ENCODE measurements around the gene PDGFRB. TPM values are rescaled to one million over a fixed set of nuclear protein-coding genes. Genes with fewer than 3 reads are reported as not detected.
A peak's percentile ranks its signal among the peaks of the same experiment; 100 is the strongest.

PDGFRB gene
- total RNA-seq, 2 donors from 2014 or later = 24.1 to 34.2 TPM

GRCh38 chr5:150082889-150083288, 72.8 kb downstream of the PDGFRB start:
- no peak for ATAC-seq
- peak overlapping the region in 1 of 4 donors; percentile 57 for H3K27ac ChIP-seq
- no peaks in the 10 kb centered on the region for H3K9me3 ChIP-seq
- intact Hi-C loops (cut with DNase I) = no loop called here
- no peaks in the 10 kb centered on the region for H3K36me3 ChIP-seq (replicated peaks in 1 of 2; ENCODE audit: insufficient read depth in 1 of 2, low read depth in 2 of 2)
- WGBS, 2 donors = 51 to 78% methylated on average over 6 of the region's 6 CpGs
- no peak overlapping the region for H3K4me3 ChIP-seq
- no peaks in the 10 kb centered on the region for H3K27me3 ChIP-seq
- no peaks in the 10 kb centered on the region for H3K4me1 ChIP-seq
- no peak for DNase-seq
- TF ChIP-seq POLR2A (IDR thresholded peaks at IDR 0.05) = no peak

- H3K36me3 ChIP-seq (replicated peaks in 1 of 2; ENCODE audit: insufficient read depth in 1 of 2, low read depth in 2 of 2) = no peaks in the 10 kb centered on the region
- DNase-seq = no peak
- H3K27me3 ChIP-seq = no peaks in the 10 kb centered on the region
- no peaks in the 10 kb centered on the region for H3K4me1 ChIP-seq
- no peak for TF ChIP-seq CTCF (IDR thresholded peaks at IDR 0.05)
- no peak for TF ChIP-seq POLR2A (IDR thresholded peaks at IDR 0.05)
- peak overlapping the region in 1 of 4 donors; percentile 57 for H3K27ac ChIP-seq
- no peak overlapping the region for H3K4me3 ChIP-seq
- no peaks in the 10 kb centered on the region for H3K9me3 ChIP-seq
- intact Hi-C loops (cut with DNase I) = no loop called here
- 41 to 50% methylated on average over 3 of the region's 3 CpGs for WGBS, 2 donors
- ATAC-seq = no peak
Measured at GRCh38 chr5:150082374-150082773, 73.3 kb downstream of the PDGFRB start.

GRCh38 chr5:150081541-150082283, 73.9 kb downstream of the PDGFRB start:
- DNase-seq (peak in 2 of 4 donors; percentile 21 to 78), ATAC-seq (peak; percentile 40)
- TF ChIP-seq CTCF (IDR thresholded peaks at IDR 0.05) (no peak), POLR2A (IDR thresholded peaks at IDR 0.05) (peak in 2 of 3 donors; percentile 18 to 67)
- H3K9me3 ChIP-seq = no peaks in the 10 kb centered on the region
- H3K4me3 ChIP-seq = no peak overlapping the region
- H3K36me3 ChIP-seq (replicated peaks in 1 of 2; ENCODE audit: insufficient read depth in 1 of 2, low read depth in 2 of 2) = no peaks in the 10 kb centered on the region
- H3K27me3 ChIP-seq = no peaks in the 10 kb centered on the region
- WGBS, 2 donors = 34 to 48% methylated on average over 13 to 15 of the region's 15 CpGs
- peak overlapping the region in 1 of 4 donors; percentile 57 for H3K27ac ChIP-seq
- intact Hi-C loops (cut with DNase I) = no loop called here
- no peaks in the 10 kb centered on the region for H3K4me1 ChIP-seq

GRCh38 chr5:150080696-150081435, 74.8 kb downstream of the PDGFRB start:
- Histone ChIP-seq H3K9me3 (no peaks in the 10 kb centered on the region), H3K4me1 (no peaks in the 10 kb centered on the region), H3K4me3 (no peak overlapping the region), H3K36me3 (replicated peaks in 1 of 2; ENCODE audit: insufficient read depth in 1 of 2, low read depth in 2 of 2) (no peaks in the 10 kb centered on the region), H3K27ac (no peak overlapping the region), H3K27me3 (no peaks in the 10 kb centered on the region)
- TF ChIP-seq CTCF (IDR thresholded peaks at IDR 0.05) (no peak), POLR2A (IDR thresholded peaks at IDR 0.05) (no peak)
- intact Hi-C loops (cut with DNase I) = no loop called here
- WGBS, 2 donors = 62 to 78% methylated on average over 5 to 15 of the region's 15 CpGs
- ATAC-seq (no peak), DNase-seq (no peak)

- Histone ChIP-seq H3K9me3 (no peaks in the 10 kb centered on the region), H3K4me3 (no peak overlapping the region), H3K27ac (no peak overlapping the region), H3K27me3 (no peaks in the 10 kb centered on the region), H3K36me3 (replicated peaks in 1 of 2; ENCODE audit: insufficient read depth in 1 of 2, low read depth in 2 of 2) (no peaks in the 10 kb centered on the region), H3K4me1 (no peaks in the 10 kb centered on the region)
- TF ChIP-seq POLR2A (IDR thresholded peaks at IDR 0.05) (no peak), CTCF (IDR thresholded peaks at IDR 0.05) (no peak)
- WGBS, 2 donors = 87 to 92% methylated on average over 17 to 19 of the region's 19 CpGs
- intact Hi-C loops (cut with DNase I) = no loop called here
- no peak for DNase-seq
- no peak for ATAC-seq
Measured at GRCh38 chr5:150079909-150080461, 75.7 kb downstream of the PDGFRB start.

Measured in body of pancreas (tissue), 4 donors.